Epidermal melanocyte (primary cell): ENCODE results near the gene SLC16A3.

Experiments
- DNase-seq: peaks from one replicate; pipeline ENCODE4 v3.0.0; 2011; ENCODE audit warnings: low spot score; ENCODE audit not compliant: insufficient read length

The SLC16A3 gene

GRCh38 chr17:82223517-82223916, 5.3 kb upstream of the SLC16A3 start:
- no peak for DNase-seq

- no peak for DNase-seq
These were observed 4.2 kb upstream of the SLC16A3 start for GRCh38 chr17:82224666-82225065.

- DNase-seq: no peak
These were observed 3.3 kb upstream of the SLC16A3 start for GRCh38 chr17:82225368-82226029.

GRCh38 chr17:82226146-82226808, 2.6 kb upstream of the SLC16A3 start:
- DNase-seq: no peak

- no peak for DNase-seq
These were observed 1.8 kb upstream of the SLC16A3 start for GRCh38 chr17:82226809-82227628.

- no peak for DNase-seq
These were observed 1.1 kb upstream of the SLC16A3 start for GRCh38 chr17:82227629-82228277.

- DNase-seq: no peak
These were observed 482 bp upstream of the SLC16A3 start for GRCh38 chr17:82228278-82228841.

GRCh38 chr17:82229698-82230608, 1.1 kb downstream of the SLC16A3 start:
- DNase-seq: no peak

GRCh38 chr17:82230609-82231311, 1.9 kb downstream of the SLC16A3 start:
- DNase-seq: peak; percentile 92

GRCh38 chr17:82231312-82231561, 2.4 kb downstream of the SLC16A3 start:
- DNase-seq: no peak

- peak; percentile 78 for DNase-seq
These were observed 2.9 kb downstream of the SLC16A3 start for GRCh38 chr17:82231562-82232321.

GRCh38 chr17:82232322-82232820, 3.5 kb downstream of the SLC16A3 start:
- DNase-seq: no peak

GRCh38 chr17:82232876-82233785, 4.3 kb downstream of the SLC16A3 start:
- DNase-seq: no peak

GRCh38 chr17:82234211-82235055, 5.6 kb downstream of the SLC16A3 start:
- DNase-seq: no peak

GRCh38 chr17:82235056-82235774, 6.4 kb downstream of the SLC16A3 start:
- no peak for DNase-seq

- no peak for DNase-seq
These were observed 6.9 kb downstream of the SLC16A3 start for GRCh38 chr17:82235775-82236141.
